Loucy (cell line): Measurements from ENCODE around the gene NCOA1.
"Not testable (repeated sequence)": the region's sequence is repeated elsewhere in the genome, so short reads cannot be mapped to it uniquely, and the experiment has no call there.

Source experiments
- H2AFZ ChIP-seq: fragments of 200-600 bp; sonication (generic); 2 replicates; pipeline ENCODE4 v1.6.0; 2016; ENCODE audit warnings: antibody characterized with exemption, mild to moderate bottlenecking, low read length, moderate library complexity
- H3F3A ChIP-seq: fragments of 200-600 bp; 2 replicates; pipeline ENCODE4 v1.6.0; 2016; ENCODE audit warnings: antibody characterized with exemption, low read depth, mild to moderate bottlenecking
- H3K27me3 ChIP-seq: fragments of 200-600 bp; sonication (generic); 2 replicates; pipeline ENCODE4 v1.6.1; 2014; ENCODE audit warnings: low read length, mild to moderate bottlenecking; ENCODE audit not compliant: insufficient read depth, poor library complexity, severe bottlenecking
- H3K36me3 ChIP-seq: fragments of 200-600 bp; sonication (generic); 2 replicates; pipeline ENCODE4 v1.6.1; 2016; ENCODE audit warnings: low read length; ENCODE audit not compliant: insufficient read depth
- H3K4me1 ChIP-seq: fragments of 200-600 bp; sonication (generic); 2 replicates; pipeline ENCODE4 v1.5.1; 2014; ENCODE audit warnings: low read length, mild to moderate bottlenecking; ENCODE audit not compliant: insufficient read depth, poor library complexity, severe bottlenecking
- H3K4me2 ChIP-seq: fragments of 200-600 bp; sonication (generic); 2 replicates; pipeline ENCODE4 v1.6.0; 2014; ENCODE audit warnings: antibody characterized with exemption, low read length, low read depth, mild to moderate bottlenecking; ENCODE audit not compliant: poor library complexity, severe bottlenecking
- H3K4me3 ChIP-seq: fragments of 200-600 bp; sonication (generic); 2 replicates; pipeline ENCODE4 v1.5.1; 2014; ENCODE audit warnings: low read length, mild to moderate bottlenecking, mixed read lengths; ENCODE audit not compliant: poor library complexity, severe bottlenecking
- H3K79me2 ChIP-seq: fragments of 200-600 bp; sonication (generic); 2 replicates; pipeline ENCODE4 v1.6.1; 2014; ENCODE audit warnings: low read length; ENCODE audit not compliant: insufficient read depth
- H3K9ac ChIP-seq: fragments of 200-600 bp; sonication (generic); 2 replicates; pipeline ENCODE4 v1.6.0; 2014; ENCODE audit warnings: mild to moderate bottlenecking, low read depth, low read length, moderate library complexity; ENCODE audit not compliant: poor library complexity, severe bottlenecking
- H3K9me2 ChIP-seq: fragments of 200-600 bp; sonication (generic); replicated peaks from 2 replicates; pipeline ENCODE4 v1.6.1; 2016; ENCODE audit warnings: low read depth, low read length, mixed read lengths
- H3K9me3 ChIP-seq: fragments of 200-600 bp; sonication (generic); 2 replicates; pipeline ENCODE4 v1.6.1; 2014; ENCODE audit warnings: mild to moderate bottlenecking, antibody characterized with exemption, low read length, low read depth; ENCODE audit not compliant: insufficient read depth
- H4K20me1 ChIP-seq: fragments of 200-600 bp; sonication (generic); 2 replicates; pipeline ENCODE4 v1.6.0; 2014; ENCODE audit warnings: antibody characterized with exemption, low read length, mild to moderate bottlenecking; ENCODE audit not compliant: insufficient read depth, poor library complexity, severe bottlenecking
- CTCF ChIP-seq: fragments of 200-600 bp; sonication (generic); conservative IDR thresholded peaks from 2 replicates; pipeline ENCODE4 v1.5.1; 2014; ENCODE audit warnings: mild to moderate bottlenecking, antibody characterized with exemption, low read length
- EZH2phosphoT487 ChIP-seq: fragments of 200-600 bp; IDR thresholded peaks from 2 replicates; pipeline ENCODE4 v1.6.1; 2018; ENCODE audit warnings: antibody characterized with exemption, mild to moderate bottlenecking, moderate library complexity, borderline replicate concordance

NCOA1 gene

GRCh38 chr2:24466871-24467870 lies 23.9 kb upstream of the NCOA1 start:
- H3K27me3 ChIP-seq = no peaks in the 10 kb centered on the region
- H3K9me3 ChIP-seq = no peaks in the 10 kb centered on the region
- H3K9ac ChIP-seq = no peak overlapping the region
- H3F3A ChIP-seq = no peaks in the 10 kb centered on the region
- TF ChIP-seq EZH2phosphoT487 = no peak
- no peaks in the 10 kb centered on the region for H4K20me1 ChIP-seq
- H3K4me1 ChIP-seq = peaks cover 2% of the 10 kb centered on the region
- no peaks in the 10 kb centered on the region for H3K36me3 ChIP-seq
- no peaks in the 10 kb centered on the region for H3K9me2 ChIP-seq
- no peaks in the 10 kb centered on the region for H3K79me2 ChIP-seq
- H2AFZ ChIP-seq = no peak overlapping the region
- no peak overlapping the region for H3K4me3 ChIP-seq
- no peak overlapping the region for H3K4me2 ChIP-seq

- H3K27me3 ChIP-seq, H2AFZ ChIP-seq, H3K4me3 ChIP-seq, H3K9ac ChIP-seq, H3K9me3 ChIP-seq, H3F3A ChIP-seq, H3K36me3 ChIP-seq, H3K9me2 ChIP-seq, H3K79me2 ChIP-seq, H4K20me1 ChIP-seq, H3K4me2 ChIP-seq, H3K4me1 ChIP-seq: not testable (repeated sequence)
Observed at GRCh38 chr2:24468453-24468852, 22.6 kb upstream of the NCOA1 start.

GRCh38 chr2:24469148-24469650 lies 21.9 kb upstream of the NCOA1 start:
- no peaks in the 10 kb centered on the region for H3K36me3 ChIP-seq
- H2AFZ ChIP-seq = no peak overlapping the region
- H3K9me3 ChIP-seq = no peaks in the 10 kb centered on the region
- no peaks in the 10 kb centered on the region for H3K79me2 ChIP-seq
- no peaks in the 10 kb centered on the region for H3F3A ChIP-seq
- H3K9me2 ChIP-seq = no peaks in the 10 kb centered on the region
- no peaks in the 10 kb centered on the region for H4K20me1 ChIP-seq
- TF ChIP-seq EZH2phosphoT487 (no peak), CTCF (no peak)
- H3K4me1 ChIP-seq = no peaks in the 10 kb centered on the region
- H3K4me2 ChIP-seq = no peak overlapping the region
- no peak overlapping the region for H3K9ac ChIP-seq
- no peaks in the 10 kb centered on the region for H3K27me3 ChIP-seq
- no peak overlapping the region for H3K4me3 ChIP-seq

- Histone ChIP-seq H4K20me1 (no peaks in the 10 kb centered on the region), H3K79me2 (no peaks in the 10 kb centered on the region), H3K9ac (no peak overlapping the region), H3K4me2 (no peak overlapping the region), H3K36me3 (no peaks in the 10 kb centered on the region), H3K9me3 (no peaks in the 10 kb centered on the region), H3K4me1 (no peaks in the 10 kb centered on the region), H2AFZ (no peak overlapping the region), H3F3A (no peaks in the 10 kb centered on the region), H3K9me2 (no peaks in the 10 kb centered on the region), H3K4me3 (no peak overlapping the region), H3K27me3 (no peaks in the 10 kb centered on the region)
- no peak for TF ChIP-seq CTCF
- TF ChIP-seq EZH2phosphoT487 = no peak
Observed at GRCh38 chr2:24471662-24472061, 19.4 kb upstream of the NCOA1 start.
